Neural cell (in vitro differentiated cells): ENCODE measurements around the gene CTSZ. TPM values are rescaled to one million over a fixed set of nuclear protein-coding genes. Genes with fewer than 3 reads are reported as not detected.

ENCODE experiments used
- H2AFZ ChIP-seq: fragments of 200-600, 300-800 bp; sonication (generic), shearing (Covaris generic); 2 replicates; pipeline ENCODE4 v1.6.0; 2014; ENCODE audit warnings: low read depth, mild to moderate bottlenecking, antibody characterized with exemption, low read length, moderate library complexity
- H3F3A ChIP-seq: fragments of 200-600 bp; shearing (Covaris generic); 2 replicates; pipeline ENCODE4 v1.6.1; 2016; ENCODE audit warnings: mild to moderate bottlenecking, moderate library complexity, mixed read lengths, antibody characterized with exemption, low read length; ENCODE audit not compliant: insufficient read depth, poor library complexity, severe bottlenecking
- H3K27ac ChIP-seq: fragments of 200-600, 300-800 bp; sonication (generic), shearing (Covaris generic); 2 replicates; pipeline ENCODE4 v1.5.1; 2014; ENCODE audit warnings: mild to moderate bottlenecking, low read length, moderate library complexity
- H3K27me3 ChIP-seq: fragments of 300-800, 200-600 bp; sonication (generic), shearing (Covaris generic); 2 replicates; pipeline ENCODE4 v1.6.0; 2014; ENCODE audit warnings: mild to moderate bottlenecking, low read depth, low read length, moderate library complexity; ENCODE audit not compliant: insufficient read depth
- H3K36me3 ChIP-seq: fragments of 300-800, 200-600 bp; sonication (generic), shearing (Covaris generic); 2 replicates; pipeline ENCODE4 v1.5.1; 2014; ENCODE audit warnings: mild to moderate bottlenecking, antibody characterized with exemption, low read length, moderate library complexity; ENCODE audit not compliant: insufficient read depth
- H3K4me2 ChIP-seq: fragments of 300-800, 200-600 bp; sonication (generic), shearing (Covaris generic); 2 replicates; pipeline ENCODE4 v1.6.0; 2014; ENCODE audit warnings: mild to moderate bottlenecking, low read length
- H3K4me3 ChIP-seq: fragments of 300-800, 200-600 bp; sonication (generic), shearing (Covaris generic); 2 replicates; pipeline ENCODE4 v1.5.1; 2014; ENCODE audit warnings: mild to moderate bottlenecking, low read length, moderate library complexity
- H3K79me2 ChIP-seq: fragments of 200-600 bp; shearing (Covaris generic); replicated peaks from 2 replicates; pipeline ENCODE4 v1.6.0; 2014; ENCODE audit warnings: mild to moderate bottlenecking, low read length, moderate library complexity; ENCODE audit not compliant: insufficient read depth
- H3K9ac ChIP-seq: fragments of 300-800, 200-600 bp; sonication (generic), shearing (Covaris generic); 2 replicates; pipeline ENCODE4 v1.6.1; 2016; ENCODE audit warnings: mild to moderate bottlenecking, low read length, mixed read lengths
- H3K9me2 ChIP-seq: fragments of 200-600 bp; shearing (Covaris generic); 2 replicates; pipeline ENCODE4 v1.6.1; 2016; ENCODE audit warnings: mild to moderate bottlenecking, low read length, mixed read lengths; ENCODE audit not compliant: insufficient read depth
- H3K9me3 ChIP-seq: fragments of 200-600, 300-800 bp; sonication (generic), shearing (Covaris generic); 2 replicates; pipeline ENCODE4 v1.6.1; 2016; ENCODE audit warnings: mild to moderate bottlenecking, mixed run types, low read length, moderate library complexity, mixed read lengths
- H4K20me1 ChIP-seq: fragments of 200-600 bp; shearing (Covaris generic); 2 replicates; pipeline ENCODE4 v1.6.1; 2016; ENCODE audit warnings: mild to moderate bottlenecking, mixed run types; ENCODE audit not compliant: insufficient read depth
- EP300 ChIP-seq: fragments of 450-650 bp; conservative IDR thresholded peaks from 2 replicates; pipeline ENCODE4 v1.6.1; 2014; ENCODE audit warnings: antibody characterized with exemption, mild to moderate bottlenecking, moderate library complexity; ENCODE audit not compliant: poor library complexity, severe bottlenecking
- EZH2 ChIP-seq: fragments of 200-600, 300-800 bp; shearing (Covaris generic), sonication (generic); IDR thresholded peaks from 2 replicates; pipeline ENCODE4 v1.6.1; 2014; ENCODE audit warnings: antibody characterized with exemption, low read length, borderline replicate concordance, mild to moderate bottlenecking; ENCODE audit not compliant: insufficient read depth, poor library complexity, severe bottlenecking
- MXI1 ChIP-seq: fragments of 450-650 bp; conservative IDR thresholded peaks from 2 replicates; pipeline ENCODE4 v1.6.1; 2014; ENCODE audit warnings: antibody characterized with exemption, mild to moderate bottlenecking; ENCODE audit not compliant: poor library complexity, severe bottlenecking
- POLR2AphosphoS5 ChIP-seq: IDR thresholded peaks from 2 replicates; pipeline ENCODE4 v1.6.1; 2012
- RAD21 ChIP-seq: fragments of 450-650 bp; conservative IDR thresholded peaks from 2 replicates; pipeline ENCODE4 v1.6.1; 2014; ENCODE audit warnings: antibody characterized with exemption, mild to moderate bottlenecking, moderate library complexity
- SMC3 ChIP-seq: fragments of 450-650 bp; conservative IDR thresholded peaks from 2 replicates; pipeline ENCODE4 v1.6.1; 2014; ENCODE audit warnings: antibody characterized with exemption, mild to moderate bottlenecking, moderate library complexity; ENCODE audit not compliant: poor library complexity
- TAF1 ChIP-seq: IDR thresholded peaks from 2 replicates; pipeline ENCODE4 v1.6.1; 2012; ENCODE audit warnings: low read depth
- polyA plus RNA-seq: library from polyadenylated mRNA; depleted of rRNA; stranded (reverse); fragments of >200 nt; gene quantifications from 2 replicates; pipeline ENCODE4 v1.2.3, GENCODE V29; 2014
- TF ChIP-seq, protein P1 (sequence below): fragments of 450-650 bp; IDR thresholded peaks from 2 replicates; pipeline ENCODE4 v1.5.1; 2014; ENCODE audit warnings: antibody characterized with exemption, mild to moderate bottlenecking, moderate library complexity; ENCODE audit not compliant: poor library complexity, severe bottlenecking
- TF ChIP-seq, protein P2 (sequence below): IDR thresholded peaks from 2 replicates; pipeline ENCODE4 v1.6.1; 2012; ENCODE audit warnings: borderline replicate concordance

Gene CTSZ
- polyA plus RNA-seq, 1 donor from 2014 or later = 0.31 TPM

- H2AFZ ChIP-seq = no peak overlapping the region
- H3K4me2 ChIP-seq = no peak overlapping the region
- H3K4me3 ChIP-seq = no peak overlapping the region
- H3F3A ChIP-seq = no peaks in the 10 kb centered on the region
- no peaks in the 10 kb centered on the region for H3K9me3 ChIP-seq
- H3K9me2 ChIP-seq = no peaks in the 10 kb centered on the region
- H3K27me3 ChIP-seq = peaks cover 2% of the 10 kb centered on the region
- H3K27ac ChIP-seq = no peak overlapping the region
- H3K9ac ChIP-seq = no peak overlapping the region
- TF ChIP-seq POLR2AphosphoS5 (no peak), RAD21 (no peak), EP300 (no peak), TAF1 (no peak), EZH2 (no peak), SMC3 (no peak), MXI1 (no peak)
- TF ChIP-seq, protein P1, sequence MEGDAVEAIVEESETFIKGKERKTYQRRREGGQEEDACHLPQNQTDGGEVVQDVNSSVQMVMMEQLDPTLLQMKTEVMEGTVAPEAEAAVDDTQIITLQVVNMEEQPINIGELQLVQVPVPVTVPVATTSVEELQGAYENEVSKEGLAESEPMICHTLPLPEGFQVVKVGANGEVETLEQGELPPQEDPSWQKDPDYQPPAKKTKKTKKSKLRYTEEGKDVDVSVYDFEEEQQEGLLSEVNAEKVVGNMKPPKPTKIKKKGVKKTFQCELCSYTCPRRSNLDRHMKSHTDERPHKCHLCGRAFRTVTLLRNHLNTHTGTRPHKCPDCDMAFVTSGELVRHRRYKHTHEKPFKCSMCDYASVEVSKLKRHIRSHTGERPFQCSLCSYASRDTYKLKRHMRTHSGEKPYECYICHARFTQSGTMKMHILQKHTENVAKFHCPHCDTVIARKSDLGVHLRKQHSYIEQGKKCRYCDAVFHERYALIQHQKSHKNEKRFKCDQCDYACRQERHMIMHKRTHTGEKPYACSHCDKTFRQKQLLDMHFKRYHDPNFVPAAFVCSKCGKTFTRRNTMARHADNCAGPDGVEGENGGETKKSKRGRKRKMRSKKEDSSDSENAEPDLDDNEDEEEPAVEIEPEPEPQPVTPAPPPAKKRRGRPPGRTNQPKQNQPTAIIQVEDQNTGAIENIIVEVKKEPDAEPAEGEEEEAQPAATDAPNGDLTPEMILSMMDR = no peak
- TF ChIP-seq, protein P2, sequence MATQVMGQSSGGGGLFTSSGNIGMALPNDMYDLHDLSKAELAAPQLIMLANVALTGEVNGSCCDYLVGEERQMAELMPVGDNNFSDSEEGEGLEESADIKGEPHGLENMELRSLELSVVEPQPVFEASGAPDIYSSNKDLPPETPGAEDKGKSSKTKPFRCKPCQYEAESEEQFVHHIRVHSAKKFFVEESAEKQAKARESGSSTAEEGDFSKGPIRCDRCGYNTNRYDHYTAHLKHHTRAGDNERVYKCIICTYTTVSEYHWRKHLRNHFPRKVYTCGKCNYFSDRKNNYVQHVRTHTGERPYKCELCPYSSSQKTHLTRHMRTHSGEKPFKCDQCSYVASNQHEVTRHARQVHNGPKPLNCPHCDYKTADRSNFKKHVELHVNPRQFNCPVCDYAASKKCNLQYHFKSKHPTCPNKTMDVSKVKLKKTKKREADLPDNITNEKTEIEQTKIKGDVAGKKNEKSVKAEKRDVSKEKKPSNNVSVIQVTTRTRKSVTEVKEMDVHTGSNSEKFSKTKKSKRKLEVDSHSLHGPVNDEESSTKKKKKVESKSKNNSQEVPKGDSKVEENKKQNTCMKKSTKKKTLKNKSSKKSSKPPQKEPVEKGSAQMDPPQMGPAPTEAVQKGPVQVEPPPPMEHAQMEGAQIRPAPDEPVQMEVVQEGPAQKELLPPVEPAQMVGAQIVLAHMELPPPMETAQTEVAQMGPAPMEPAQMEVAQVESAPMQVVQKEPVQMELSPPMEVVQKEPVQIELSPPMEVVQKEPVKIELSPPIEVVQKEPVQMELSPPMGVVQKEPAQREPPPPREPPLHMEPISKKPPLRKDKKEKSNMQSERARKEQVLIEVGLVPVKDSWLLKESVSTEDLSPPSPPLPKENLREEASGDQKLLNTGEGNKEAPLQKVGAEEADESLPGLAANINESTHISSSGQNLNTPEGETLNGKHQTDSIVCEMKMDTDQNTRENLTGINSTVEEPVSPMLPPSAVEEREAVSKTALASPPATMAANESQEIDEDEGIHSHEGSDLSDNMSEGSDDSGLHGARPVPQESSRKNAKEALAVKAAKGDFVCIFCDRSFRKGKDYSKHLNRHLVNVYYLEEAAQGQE = no peak
- H4K20me1 ChIP-seq = no peaks in the 10 kb centered on the region
- no peaks in the 10 kb centered on the region for H3K36me3 ChIP-seq
- H3K79me2 ChIP-seq = no peaks in the 10 kb centered on the region
Observed at GRCh38 chr20:59001068-59001448, 6.0 kb downstream of the CTSZ start.

- Histone ChIP-seq H3K27ac (no peak overlapping the region), H4K20me1 (no peaks in the 10 kb centered on the region), H2AFZ (no peak overlapping the region), H3K4me3 (no peak overlapping the region), H3K4me2 (no peak overlapping the region), H3K79me2 (no peaks in the 10 kb centered on the region), H3K9ac (no peak overlapping the region), H3F3A (no peaks in the 10 kb centered on the region), H3K9me3 (no peaks in the 10 kb centered on the region), H3K27me3 (no peaks in the 10 kb centered on the region), H3K36me3 (no peaks in the 10 kb centered on the region), H3K9me2 (no peaks in the 10 kb centered on the region)
- TF ChIP-seq TAF1 = no peak
- TF ChIP-seq RAD21 = no peak
- no peak for TF ChIP-seq SMC3
- TF ChIP-seq, protein P1 = no peak
- TF ChIP-seq, protein P2 = no peak
- TF ChIP-seq POLR2AphosphoS5 = no peak
- no peak for TF ChIP-seq EP300
- TF ChIP-seq MXI1 = no peak
Observed at GRCh38 chr20:59000326-59000725, 6.7 kb downstream of the CTSZ start.
